COR-L47 (cell line): ENCODE results near the gene ZBTB16.

Experiments
- DNase-seq: peaks from one replicate; lab custom pipeline; 2025; lab: John Stamatoyannopoulos, UW

Gene ZBTB16

GRCh38 chr11:114131461-114131864 lies 72.0 kb downstream of the ZBTB16 start:
- no peak for DNase-seq

GRCh38 chr11:114132417-114132816 lies 72.9 kb downstream of the ZBTB16 start:
- DNase-seq = no peak

- DNase-seq = no peak
Observed at GRCh38 chr11:114132944-114133394, 73.5 kb downstream of the ZBTB16 start.

- no peak for DNase-seq
Observed at GRCh38 chr11:114133548-114134329, 74.2 kb downstream of the ZBTB16 start.

- DNase-seq = no peak
Observed at GRCh38 chr11:114134870-114135269, 75.4 kb downstream of the ZBTB16 start.

- DNase-seq = no peak
Observed at GRCh38 chr11:114135737-114136151, 76.2 kb downstream of the ZBTB16 start.

GRCh38 chr11:114136686-114137640 lies 77.5 kb downstream of the ZBTB16 start:
- no peak for DNase-seq

GRCh38 chr11:114137838-114138237 lies 78.3 kb downstream of the ZBTB16 start:
- no peak for DNase-seq

GRCh38 chr11:114138411-114138810 lies 78.9 kb downstream of the ZBTB16 start:
- DNase-seq = no peak

GRCh38 chr11:114140826-114141225 lies 81.3 kb downstream of the ZBTB16 start:
- no peak for DNase-seq

- DNase-seq = no peak
Observed at GRCh38 chr11:114141863-114142580, 82.5 kb downstream of the ZBTB16 start.

GRCh38 chr11:114142707-114143106 lies 83.2 kb downstream of the ZBTB16 start:
- DNase-seq = no peak

- no peak for DNase-seq
Observed at GRCh38 chr11:114145166-114145775, 85.8 kb downstream of the ZBTB16 start.

- no peak for DNase-seq
Observed at GRCh38 chr11:114147375-114148012, 88.0 kb downstream of the ZBTB16 start.

- DNase-seq = no peak
Observed at GRCh38 chr11:114148013-114148382, 88.5 kb downstream of the ZBTB16 start.

- no peak for DNase-seq
Observed at GRCh38 chr11:114149689-114150407, 90.3 kb downstream of the ZBTB16 start.

- DNase-seq = no peak
Observed at GRCh38 chr11:114150671-114151070, 91.2 kb downstream of the ZBTB16 start.

GRCh38 chr11:114151631-114152030 lies 92.1 kb downstream of the ZBTB16 start:
- no peak for DNase-seq

GRCh38 chr11:114152162-114152561 lies 92.7 kb downstream of the ZBTB16 start:
- DNase-seq = no peak

GRCh38 chr11:114152785-114153184 lies 93.3 kb downstream of the ZBTB16 start:
- DNase-seq = no peak

- DNase-seq = no peak
Observed at GRCh38 chr11:114153224-114153623, 93.7 kb downstream of the ZBTB16 start.
